Mesendoderm (in vitro differentiated cells): Measurements from ENCODE around the gene VLDLR.

Experiments used
- DNase-seq: peaks from one replicate; pipeline ENCODE4 v3.0.0; 2013
- H2AK5ac ChIP-seq: 2 replicates; pipeline ENCODE4 v1.6.1; 2013; ENCODE audit warnings: low read length, inconsistent platforms
- H2BK120ac ChIP-seq: 2 replicates; pipeline ENCODE4 v1.6.1; 2013; ENCODE audit warnings: low read depth, mild to moderate bottlenecking, low read length, moderate library complexity, mixed read lengths
- H2BK15ac ChIP-seq: replicated peaks from 2 replicates; pipeline ENCODE4 v1.6.1; 2013; ENCODE audit warnings: low read depth, mild to moderate bottlenecking, moderate library complexity
- H2BK5ac ChIP-seq: 2 replicates; pipeline ENCODE4 v1.6.1; 2013; ENCODE audit warnings: low read length, inconsistent platforms
- H3K18ac ChIP-seq: 2 replicates; pipeline ENCODE4 v1.6.1; 2013; ENCODE audit warnings: mild to moderate bottlenecking, low read length, mixed read lengths
- H3K23ac ChIP-seq: one replicate; pipeline ENCODE4 v1.6.1; 2013; ENCODE audit warnings: low read length
- H3K27ac ChIP-seq: 2 replicates; pipeline ENCODE4 v1.5.1; 2013; ENCODE audit warnings: low read depth, mild to moderate bottlenecking, inconsistent platforms, low read length, moderate library complexity
- H3K27me3 ChIP-seq: 2 replicates; pipeline ENCODE4 v1.6.1; 2013; ENCODE audit warnings: low read length, control low read depth, mild to moderate bottlenecking, inconsistent platforms; ENCODE audit not compliant: insufficient read depth, poor library complexity
- H3K36me3 ChIP-seq: 2 replicates; pipeline ENCODE4 v1.6.1; 2013; ENCODE audit warnings: low read length, inconsistent platforms; ENCODE audit not compliant: control insufficient read depth, insufficient read depth
- H3K4ac ChIP-seq: one replicate; pipeline ENCODE4 v1.6.1; 2013; ENCODE audit warnings: low read depth, mild to moderate bottlenecking, low read length, moderate library complexity
- H3K4me1 ChIP-seq: 2 replicates; pipeline ENCODE4 v1.6.1; 2013; ENCODE audit warnings: low read depth, low read length, inconsistent platforms; ENCODE audit not compliant: control insufficient read depth
- H3K4me2 ChIP-seq: 2 replicates; pipeline ENCODE4 v1.6.1; 2013; ENCODE audit warnings: low read length
- H3K4me3 ChIP-seq: 2 replicates; pipeline ENCODE4 v1.5.1; 2013; ENCODE audit warnings: mild to moderate bottlenecking, low read length
- H3K56ac ChIP-seq: one replicate; pipeline ENCODE4 v1.6.1; 2013; ENCODE audit warnings: low read length
- H3K79me1 ChIP-seq: 2 replicates; pipeline ENCODE4 v1.6.1; 2013; ENCODE audit warnings: low read length, inconsistent platforms
- H3K79me2 ChIP-seq: 2 replicates; pipeline ENCODE4 v1.6.1; 2013; ENCODE audit warnings: mild to moderate bottlenecking, low read length; ENCODE audit not compliant: control insufficient read depth, insufficient read depth
- H3K9ac ChIP-seq: 2 replicates; pipeline ENCODE4 v1.6.1; 2013; ENCODE audit warnings: low read length, inconsistent platforms
- H4K5ac ChIP-seq: one replicate; pipeline ENCODE4 v1.6.1; 2013; ENCODE audit warnings: low read length
- H4K8ac ChIP-seq: one replicate; pipeline ENCODE4 v1.6.1; 2013; ENCODE audit warnings: low read depth, mild to moderate bottlenecking, control low read depth, low read length, moderate library complexity
- WGBS: extraction: QIAGEN DNeasy Blood & Tissue Kit; methylation state at CpG from one replicate; pipeline ENCODE4 v1.1.7; 2013; ENCODE audit warnings: low lambda C conversion rate, missing lambda C conversion rate; ENCODE audit not compliant: insufficient coverage; ENCODE audit errors: extremely low coverage; 5-methylcytosine and 5-hydroxymethylcytosine counted together

VLDLR gene

DNA sequence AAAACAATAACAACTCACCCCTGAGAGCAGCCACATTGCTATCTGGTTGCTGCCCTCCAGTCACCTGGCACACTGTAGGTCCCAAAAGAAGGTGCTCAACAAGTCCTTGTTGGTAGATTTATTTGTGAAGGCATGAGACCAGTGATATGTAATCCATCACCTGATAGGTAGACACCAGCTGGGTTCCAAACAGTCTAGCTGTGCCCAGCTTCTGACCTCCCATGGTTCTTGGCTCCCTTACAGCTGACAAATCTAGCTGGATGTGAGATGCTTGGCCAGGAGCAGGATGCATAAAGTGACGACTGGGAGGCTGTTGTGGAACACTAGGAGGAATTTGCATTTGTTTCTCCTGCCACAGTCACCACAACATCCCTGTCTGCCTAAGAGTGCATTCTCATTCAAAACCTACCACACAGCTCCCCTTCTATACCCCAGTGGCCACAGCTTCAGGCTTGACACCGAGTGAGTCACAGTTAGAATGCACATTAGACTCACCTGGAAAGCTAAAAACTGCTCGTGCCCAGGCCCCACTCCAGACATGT is 7.8 kb upstream of the VLDLR start:
- Histone ChIP-seq H2BK120ac (no peak overlapping the region), H3K27me3 (no peaks in the 10 kb centered on the region), H4K5ac (no peak overlapping the region), H3K56ac (no peak overlapping the region), H2BK5ac (no peak overlapping the region), H3K23ac (no peak overlapping the region), H2BK15ac (no peak overlapping the region), H3K9ac (no peak overlapping the region), H3K4ac (no peak overlapping the region), H4K8ac (no peak overlapping the region), H3K79me2 (peaks cover 5% of the 10 kb centered on the region), H3K4me2 (no peak overlapping the region), H3K79me1 (peaks cover 2% of the 10 kb centered on the region), H3K4me1 (no peaks in the 10 kb centered on the region), H3K18ac (no peak overlapping the region), H3K36me3 (no peaks in the 10 kb centered on the region), H3K4me3 (no peak overlapping the region), H3K27ac (no peak overlapping the region), H2AK5ac (no peak overlapping the region)
- WGBS: no CpG with 5 or more reads among the region's 3 CpGs
- peak; percentile 74 for DNase-seq

DNA sequence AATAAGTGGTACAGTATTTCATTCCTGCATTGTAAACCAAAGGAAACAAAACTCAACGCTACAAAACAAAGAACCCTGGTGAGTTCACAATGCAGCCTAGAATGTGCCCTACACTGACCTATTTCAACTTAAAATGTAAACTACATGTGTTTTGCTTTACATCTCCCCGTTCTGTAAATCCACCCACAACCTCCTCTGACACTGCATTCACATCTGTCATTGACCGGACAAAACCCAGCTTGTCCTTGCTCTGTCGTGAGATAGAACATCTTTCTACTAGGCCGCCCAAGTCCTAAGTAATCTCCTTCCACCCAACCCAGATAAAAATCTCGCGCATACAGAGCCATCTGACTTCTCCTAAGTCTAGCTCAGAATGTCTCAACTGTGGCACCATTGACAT is 6.1 kb upstream of the VLDLR start:
- Histone ChIP-seq H3K27ac (no peak overlapping the region), H2AK5ac (no peak overlapping the region), H3K23ac (no peak overlapping the region), H2BK15ac (no peak overlapping the region), H3K56ac (no peak overlapping the region), H2BK120ac (no peak overlapping the region), H3K4me2 (no peak overlapping the region), H4K8ac (no peak overlapping the region), H3K9ac (no peak overlapping the region), H3K18ac (no peak overlapping the region), H3K4me3 (no peak overlapping the region), H2BK5ac (no peak overlapping the region), H3K79me1 (peaks cover 2% of the 10 kb centered on the region), H3K4me1 (peaks cover 2% of the 10 kb centered on the region), H3K36me3 (no peaks in the 10 kb centered on the region), H3K4ac (no peak overlapping the region), H3K79me2 (peaks cover 9% of the 10 kb centered on the region), H3K27me3 (no peaks in the 10 kb centered on the region), H4K5ac (no peak overlapping the region)
- no CpG with 5 or more reads among the region's 7 CpGs for WGBS
- no peak for DNase-seq

DNA sequence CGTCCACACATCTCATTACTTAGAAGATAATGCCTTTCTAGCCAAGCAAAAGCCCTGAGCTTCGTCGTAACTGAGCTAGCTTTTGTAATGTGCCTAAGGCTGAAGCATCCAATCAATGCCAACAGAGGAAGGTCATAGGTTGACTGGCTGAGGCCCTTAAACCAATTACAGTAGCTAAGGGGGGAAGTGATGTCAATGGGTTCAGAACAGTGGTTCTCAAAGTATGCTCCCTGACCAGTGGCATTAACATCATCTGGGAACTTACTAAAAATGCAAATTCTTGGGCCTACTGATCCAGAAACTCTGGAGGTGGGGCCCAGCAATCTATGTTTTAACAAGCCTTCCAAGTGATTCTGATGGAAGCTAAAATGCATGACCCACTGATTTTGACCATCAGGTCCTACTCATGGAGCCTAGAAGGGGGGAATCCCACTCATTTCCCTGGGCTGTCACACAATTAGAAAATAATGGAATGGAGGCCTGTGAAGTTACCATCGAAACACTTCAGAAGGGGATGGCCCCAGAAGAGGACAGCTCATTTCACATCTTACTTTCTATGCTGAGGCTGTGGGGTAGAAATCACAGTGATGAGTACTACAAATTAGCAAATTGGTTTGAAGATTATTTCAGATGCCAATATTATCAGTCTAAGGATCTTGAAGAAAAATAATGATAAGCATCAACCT is 4.8 kb upstream of the VLDLR start:
- Histone ChIP-seq H3K4me1 (peaks cover 2% of the 10 kb centered on the region), H3K4ac (no peak overlapping the region), H3K23ac (no peak overlapping the region), H2AK5ac (no peak overlapping the region), H2BK5ac (no peak overlapping the region), H4K5ac (no peak overlapping the region), H2BK15ac (no peak overlapping the region), H3K18ac (no peak overlapping the region), H3K79me2 (peaks cover 9% of the 10 kb centered on the region), H2BK120ac (no peak overlapping the region), H3K36me3 (no peaks in the 10 kb centered on the region), H3K27me3 (no peaks in the 10 kb centered on the region), H3K9ac (no peak overlapping the region), H3K4me2 (no peak overlapping the region), H3K27ac (no peak overlapping the region), H4K8ac (no peak overlapping the region), H3K56ac (no peak overlapping the region), H3K79me1 (peaks cover 2% of the 10 kb centered on the region), H3K4me3 (no peak overlapping the region)
- no CpG with 5 or more reads among the region's 4 CpGs for WGBS
- no peak for DNase-seq

DNA sequence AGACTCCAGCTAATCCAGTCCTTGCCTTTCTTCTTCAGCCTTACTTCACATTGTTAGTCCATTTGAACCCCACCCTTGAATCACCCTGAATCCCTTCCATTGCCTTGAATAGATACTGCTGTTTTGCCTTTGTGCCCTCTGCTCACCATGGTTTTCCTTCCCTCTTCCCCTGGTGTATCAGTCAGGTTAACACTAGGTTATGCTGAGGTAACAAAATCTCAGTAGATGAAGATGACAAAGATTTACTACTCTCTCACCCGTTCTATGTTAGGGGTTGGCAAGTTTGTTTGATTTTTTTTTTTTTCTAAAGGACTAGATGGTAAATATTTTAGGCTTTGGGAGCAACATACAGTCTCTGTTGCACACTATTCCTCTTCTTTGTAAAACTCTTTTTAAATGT is 3.3 kb upstream of the VLDLR start:
- WGBS: no CpG with 5 or more reads among the region's 1 CpG
- H3K4ac ChIP-seq: no peak overlapping the region

DNA sequence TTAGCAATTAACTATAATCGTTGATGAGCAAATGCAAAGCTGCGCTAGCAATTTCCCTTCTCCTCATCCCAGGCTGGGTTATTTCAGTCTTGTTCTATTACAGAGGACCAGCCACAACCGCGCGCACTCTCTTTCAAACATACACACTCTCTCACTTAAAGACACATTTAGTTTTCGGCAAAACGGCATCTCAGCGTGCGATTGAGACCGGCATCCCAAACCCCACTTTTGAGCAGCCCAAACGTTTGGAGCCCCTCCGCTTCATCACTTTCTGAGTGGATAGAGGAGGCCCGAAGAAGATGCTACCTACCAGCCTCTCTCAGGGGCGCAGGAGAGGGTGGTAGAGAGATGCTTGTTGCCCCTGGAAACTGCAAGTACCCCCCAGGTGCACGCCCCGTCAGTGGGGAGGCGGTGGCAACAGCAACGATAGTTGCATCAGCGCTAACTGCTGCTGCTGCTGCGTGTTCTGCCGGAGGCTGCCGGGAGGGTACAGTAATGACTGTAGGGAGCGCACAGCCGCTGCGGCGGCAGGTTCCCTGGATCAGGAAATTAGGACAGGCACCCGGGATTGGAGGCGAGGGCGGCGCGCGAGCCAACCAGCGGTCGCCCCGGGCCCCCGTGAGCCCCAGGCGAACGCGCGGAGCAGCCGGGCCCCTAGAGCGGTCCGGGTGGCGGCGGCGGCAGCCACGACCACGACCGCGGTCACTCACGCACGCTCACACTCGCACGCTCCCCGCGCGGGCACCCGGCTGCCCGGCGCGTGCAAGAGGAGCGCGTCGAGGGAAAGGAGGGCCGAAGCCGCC is 467 bp upstream of the VLDLR start:
- no peak overlapping the region for H2BK120ac ChIP-seq
- peak overlapping the region; percentile 60 for H3K4me3 ChIP-seq
- H3K4me2 ChIP-seq: peak overlapping the region; percentile 95
- H4K5ac ChIP-seq: no peak overlapping the region
- no peak overlapping the region for H2BK15ac ChIP-seq
- peak; percentile 96 for DNase-seq
- no CpG with 5 or more reads among the region's 66 CpGs for WGBS
- H3K18ac ChIP-seq: peak overlapping the region; percentile 60
- peaks cover 16% of the 10 kb centered on the region for H3K4me1 ChIP-seq
- H2BK5ac ChIP-seq: no peak overlapping the region
- H3K4ac ChIP-seq: peak overlapping the region; percentile 29
- H3K9ac ChIP-seq: peak overlapping the region; percentile 77
- no peak overlapping the region for H4K8ac ChIP-seq
- no peak overlapping the region for H3K23ac ChIP-seq
- no peaks in the 10 kb centered on the region for H3K27me3 ChIP-seq
- H2AK5ac ChIP-seq: no peak overlapping the region
- H3K27ac ChIP-seq: peak overlapping the region; percentile 85
- H3K56ac ChIP-seq: peak overlapping the region; percentile 90
- peaks cover 46% of the 10 kb centered on the region for H3K79me2 ChIP-seq
- H3K79me1 ChIP-seq: peaks cover 13% of the 10 kb centered on the region
- H3K36me3 ChIP-seq: no peaks in the 10 kb centered on the region

More for the DNA sequence above, 3.3 kb upstream of the VLDLR start:
- Histone ChIP-seq H3K36me3 (no peaks in the 10 kb centered on the region), H3K23ac (no peak overlapping the region), H4K5ac (no peak overlapping the region), H3K4me3 (no peak overlapping the region), H2AK5ac (no peak overlapping the region), H4K8ac (no peak overlapping the region), H2BK15ac (no peak overlapping the region), H3K9ac (no peak overlapping the region), H3K18ac (no peak overlapping the region), H2BK5ac (no peak overlapping the region), H3K4me1 (peaks cover 2% of the 10 kb centered on the region), H3K4me2 (no peak overlapping the region), H3K27me3 (no peaks in the 10 kb centered on the region), H3K27ac (no peak overlapping the region), H3K56ac (no peak overlapping the region), H3K79me2 (peaks cover 20% of the 10 kb centered on the region), H2BK120ac (no peak overlapping the region), H3K79me1 (peaks cover 4% of the 10 kb centered on the region)
- DNase-seq: no peak
